OCI-LY7 (cell line): Measurements from ENCODE around the gene TXNDC17.
"Not testable (repeated sequence)": the region's sequence is repeated elsewhere in the genome, so short reads cannot be mapped to it uniquely, and the experiment has no call there.

Experiments
- EZH2phosphoT487 ChIP-seq: fragments of 200-600 bp; sonication (generic); IDR thresholded peaks from 2 replicates; pipeline ENCODE4 v1.6.1; 2018; ENCODE audit warnings: low read depth, borderline replicate concordance, mild to moderate bottlenecking, mixed run types, antibody characterized with exemption, low read length, moderate library complexity, mixed read lengths
- TF ChIP-seq, protein P1 (sequence below): fragments of 200-600 bp; sonication (generic); conservative IDR thresholded peaks from 2 replicates; pipeline ENCODE4 v1.5.1; 2014; ENCODE audit warnings: mild to moderate bottlenecking, antibody characterized with exemption, low read length, moderate library complexity, mixed read lengths

DNA sequence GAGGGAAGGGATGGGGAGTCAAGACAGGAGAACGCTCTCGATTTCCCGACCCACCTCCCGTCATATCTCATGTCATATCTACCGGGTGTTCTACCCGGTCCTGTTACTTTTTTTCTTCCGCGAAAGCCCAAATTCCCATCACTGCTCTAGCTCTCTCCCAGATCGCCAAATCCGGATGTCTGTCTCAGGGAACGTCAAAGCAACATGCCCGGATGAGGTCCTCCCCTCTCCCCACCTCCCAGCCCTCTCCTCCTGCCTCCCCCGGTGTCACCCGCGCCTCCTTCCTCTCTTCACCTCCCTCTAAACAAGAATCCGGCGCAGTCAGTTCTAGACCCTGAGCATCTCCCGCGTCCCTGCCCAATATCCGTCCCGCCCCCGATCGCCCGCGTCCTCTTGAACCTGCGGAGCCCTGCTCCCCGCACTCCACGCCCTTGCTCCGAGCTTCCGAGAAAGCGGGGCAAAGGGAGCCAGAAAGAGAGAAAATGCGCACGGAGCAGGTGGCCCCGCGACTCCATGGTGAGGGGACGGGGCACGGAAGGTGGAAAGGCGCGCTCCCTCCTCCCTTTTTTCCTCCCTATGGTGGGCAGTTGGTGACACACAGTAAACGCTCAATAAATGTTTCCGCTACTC, 15.0 kb downstream of the TXNDC17 start:
- TF ChIP-seq, protein P1, sequence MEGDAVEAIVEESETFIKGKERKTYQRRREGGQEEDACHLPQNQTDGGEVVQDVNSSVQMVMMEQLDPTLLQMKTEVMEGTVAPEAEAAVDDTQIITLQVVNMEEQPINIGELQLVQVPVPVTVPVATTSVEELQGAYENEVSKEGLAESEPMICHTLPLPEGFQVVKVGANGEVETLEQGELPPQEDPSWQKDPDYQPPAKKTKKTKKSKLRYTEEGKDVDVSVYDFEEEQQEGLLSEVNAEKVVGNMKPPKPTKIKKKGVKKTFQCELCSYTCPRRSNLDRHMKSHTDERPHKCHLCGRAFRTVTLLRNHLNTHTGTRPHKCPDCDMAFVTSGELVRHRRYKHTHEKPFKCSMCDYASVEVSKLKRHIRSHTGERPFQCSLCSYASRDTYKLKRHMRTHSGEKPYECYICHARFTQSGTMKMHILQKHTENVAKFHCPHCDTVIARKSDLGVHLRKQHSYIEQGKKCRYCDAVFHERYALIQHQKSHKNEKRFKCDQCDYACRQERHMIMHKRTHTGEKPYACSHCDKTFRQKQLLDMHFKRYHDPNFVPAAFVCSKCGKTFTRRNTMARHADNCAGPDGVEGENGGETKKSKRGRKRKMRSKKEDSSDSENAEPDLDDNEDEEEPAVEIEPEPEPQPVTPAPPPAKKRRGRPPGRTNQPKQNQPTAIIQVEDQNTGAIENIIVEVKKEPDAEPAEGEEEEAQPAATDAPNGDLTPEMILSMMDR: not testable (repeated sequence)
- TF ChIP-seq EZH2phosphoT487: not testable (repeated sequence)
